HepG2 (cell line): ENCODE data around the gene RSPH1. TPM values are rescaled to one million over a fixed set of nuclear protein-coding genes. Genes with fewer than 3 reads are reported as not detected.

ENCODE experiments used
- ATAC-seq: fragments of 200-7000 bp; cut with Tn5 transposase; 3 replicates; pipeline ENCODE4 v1.9.1; 2020; ENCODE audit warnings: mild to moderate bottlenecking, moderate library complexity
- BruUV-seq: library from RNA; stranded (reverse); fragments of 400-500 nt; replicated peaks from 2 replicates; lab custom pipeline; 2021; lab: Mats Ljungman, UMichigan
- CTCF ChIA-PET: fragments of 300-600 bp; formaldehyde crosslinking; extraction: SDS; loops from one replicate; lab custom pipeline; 2021; ENCODE audit warnings: low total read pairs, inconsistent platforms, low intra/inter-chr PET ratio; lab: Yijun Ruan, JAX
- POLR2A ChIA-PET: fragments of 350-600 bp; sonication (Branson Sonifier 250); formaldehyde crosslinking; loops from one replicate; lab custom pipeline; 2020; ENCODE audit warnings: antibody characterized with exemption, inconsistent platforms; lab: Yijun Ruan, JAX
- DNase-seq: peaks from one replicate; pipeline ENCODE4 v3.0.0-alpha.2; 2015; ENCODE audit warnings: low spot score
- FAIRE-seq: peaks from 3 replicates; lab custom pipeline; 2011; peaks lifted over from hg19 to GRCh38; lab: Jason Lieb, UNC
- H2AFZ ChIP-seq: one replicate; pipeline ENCODE4 v1.6.1; 2011; ENCODE audit warnings: low read length, inconsistent platforms
- H3K27ac ChIP-seq: fragments of 300-600 bp; 3 replicates; pipeline ENCODE4 v1.8.0; 2011; ENCODE audit warnings: mixed run types, mild to moderate bottlenecking, mixed read lengths, low read length, inconsistent platforms; ENCODE audit not compliant: insufficient read depth; ENCODE audit errors: extremely low read length
- H3K27me3 ChIP-seq, 2 experiments: fragments of 200-600 bp in 1 of 2; 2 replicates in 1 of 2; 3 replicates in 1 of 2; pipeline versions ENCODE4 v1.6.0 to v1.8.0; 2011; ENCODE audit warnings: low read length in 2 of 2, mild to moderate bottlenecking in 2 of 2, moderate library complexity in 2 of 2, inconsistent platforms in 1 of 2; ENCODE audit not compliant: insufficient read depth in 2 of 2, control insufficient read depth in 1 of 2
- H3K36me3 ChIP-seq, 2 experiments: fragments of 200-600 bp in 1 of 2; replicated peaks in 1 of 2; 2 replicates in 1 of 2; 3 replicates in 1 of 2; pipeline versions ENCODE4 v1.5.1 to v1.8.0; 2011; ENCODE audit warnings: low read length in 2 of 2, inconsistent platforms in 1 of 2; ENCODE audit not compliant: insufficient read depth in 2 of 2, control insufficient read depth in 1 of 2
- H3K4me1 ChIP-seq: 2 replicates; pipeline ENCODE4 v1.5.1; 2012; ENCODE audit warnings: low read length, inconsistent platforms; ENCODE audit not compliant: insufficient read depth
- H3K4me2 ChIP-seq: 2 replicates; pipeline ENCODE4 v1.6.0; 2011; ENCODE audit warnings: low read depth, low read length, inconsistent platforms
- H3K4me3 ChIP-seq, 3 experiments: fragments of 200-600 bp in 1 of 3; sonication (generic), shearing (Covaris generic) in 1 of 3; replicated peaks in 1 of 3; 2 replicates each; pipeline ENCODE4 v1.5.1; 2011 to 2016; ENCODE audit warnings: low read length in 3 of 3, inconsistent platforms in 2 of 3, low read depth in 2 of 3, mild to moderate bottlenecking in 2 of 3, control low read depth in 1 of 3, mixed read lengths in 1 of 3; ENCODE audit not compliant: insufficient read depth in 1 of 3
- H3K79me2 ChIP-seq: one replicate; pipeline ENCODE4 v1.6.1; 2011; ENCODE audit warnings: low read length, inconsistent platforms; ENCODE audit not compliant: insufficient read depth
- H3K9ac ChIP-seq: 2 replicates; pipeline ENCODE4 v1.6.0; 2011; ENCODE audit warnings: mild to moderate bottlenecking, low read depth, low read length, inconsistent platforms; ENCODE audit not compliant: insufficient read depth
- H3K9me3 ChIP-seq: 2 replicates; pipeline ENCODE4 v1.5.1; 2012; ENCODE audit warnings: mild to moderate bottlenecking, low read length
- H4K20me1 ChIP-seq: 2 replicates; pipeline ENCODE4 v1.6.0; 2011; ENCODE audit warnings: inconsistent platforms, mild to moderate bottlenecking, low read length, moderate library complexity; ENCODE audit not compliant: insufficient read depth
- HINFP ChIP-seq: sonication (generic); formaldehyde crosslinking; IDR thresholded peaks from 2 replicates; pipeline ENCODE4 v1.4.0; 2020; ENCODE audit warnings: low read depth, mild to moderate bottlenecking, missing genetic modification reagents
- MXI1 ChIP-seq: IDR thresholded peaks from 3 replicates; pipeline ENCODE4 v1.6.1; 2012; ENCODE audit warnings: low read depth, low read length, inconsistent platforms, borderline replicate concordance
- PCBP1 ChIP-seq: fragments of 200-400 bp; formaldehyde crosslinking; IDR thresholded peaks from 2 replicates; pipeline ENCODE4 v1.6.1; 2017; ENCODE audit warnings: mild to moderate bottlenecking, low read depth, low read length, borderline replicate concordance
- RNF219 ChIP-seq: sonication (generic); formaldehyde crosslinking; IDR thresholded peaks from 2 replicates; pipeline ENCODE4 v1.5.0; 2020; ENCODE audit warnings: mild to moderate bottlenecking, missing genetic modification reagents
- ZKSCAN8 ChIP-seq: IDR thresholded peaks from 2 replicates; pipeline ENCODE4 v1.6.1; 2016; ENCODE audit warnings: borderline replicate concordance, missing genetic modification reagents, missing compliant biosample characterization
- ZNF782 ChIP-seq: sonication (generic); formaldehyde crosslinking; IDR thresholded peaks from 2 replicates; pipeline ENCODE4 v1.4.0; 2020; ENCODE audit warnings: missing genetic modification reagents, mild to moderate bottlenecking, borderline replicate concordance
- WGBS: methylation state at CpG from one replicate; pipeline ENCODE4 v1.1.6; 2017; ENCODE audit warnings: low lambda C conversion rate; 5-methylcytosine and 5-hydroxymethylcytosine counted together
- in situ Hi-C: cut with HindIII; loops from 2 replicates; pipeline ENCODE4 v1.10.0; 2017; ENCODE audit warnings: low pct_unique_long_range_greater_than_20kb; ENCODE audit not compliant: extremely low pct_ligation_motif_present
- intact Hi-C: fragments of 100-400 bp; cut with micrococcal nuclease; formaldehyde crosslinking; loops from one replicate; pipeline ENCODE4 v1.10.0; 2022; ENCODE audit not compliant: unreplicated experiment
- polyA plus RNA-seq, 8 experiments: library from polyadenylated mRNA; depleted of rRNA in 3 of 8; stranded (reverse) in 7 of 8; unstranded in 1 of 8; fragments of >200 nt; fragmentation: Illumina TruSeq in 4 of 8; extraction: Trizol in 4 of 8; gene quantifications; 2 replicates each; pipeline versions ENCODE4 v1.2.1 to v1.2.3, GENCODE V29; 2011 to 2016; ENCODE audit warnings: low read depth in 4 of 8, missing spikeins in 1 of 8, mixed read lengths in 1 of 8; ENCODE audit not compliant: insufficient read depth in 1 of 8
- total RNA-seq, 5 experiments: library from RNA; depleted of rRNA; stranded (reverse); fragments of >200 nt; fragmentation: Illumina TruSeq; extraction: Trizol; gene quantifications; 2 replicates each; pipeline ENCODE4 v1.2.3, GENCODE V29; 2016; ENCODE audit warnings: low read depth in 1 of 5
- TF ChIP-seq, protein P1 (sequence below): sonication (generic); formaldehyde crosslinking; IDR thresholded peaks from 2 replicates; pipeline ENCODE4 v1.5.1; 2020; ENCODE audit warnings: mild to moderate bottlenecking, missing genetic modification reagents, borderline replicate concordance
- TF ChIP-seq, protein P2 (sequence below): sonication (generic); formaldehyde crosslinking; IDR thresholded peaks from 2 replicates; pipeline ENCODE4 v1.5.0; 2020; ENCODE audit warnings: missing genetic modification reagents, mild to moderate bottlenecking, borderline replicate concordance

The RSPH1 gene
- total and polyA plus RNA-seq, 2 of the 13 experiments (the other 11 are each of a cell fraction or from before 2014, with no cell fraction given): not detected

GRCh38 chr21:42465803-42466127 is 30.3 kb downstream of the RSPH1 start (continued):
- TF ChIP-seq, protein P1, sequence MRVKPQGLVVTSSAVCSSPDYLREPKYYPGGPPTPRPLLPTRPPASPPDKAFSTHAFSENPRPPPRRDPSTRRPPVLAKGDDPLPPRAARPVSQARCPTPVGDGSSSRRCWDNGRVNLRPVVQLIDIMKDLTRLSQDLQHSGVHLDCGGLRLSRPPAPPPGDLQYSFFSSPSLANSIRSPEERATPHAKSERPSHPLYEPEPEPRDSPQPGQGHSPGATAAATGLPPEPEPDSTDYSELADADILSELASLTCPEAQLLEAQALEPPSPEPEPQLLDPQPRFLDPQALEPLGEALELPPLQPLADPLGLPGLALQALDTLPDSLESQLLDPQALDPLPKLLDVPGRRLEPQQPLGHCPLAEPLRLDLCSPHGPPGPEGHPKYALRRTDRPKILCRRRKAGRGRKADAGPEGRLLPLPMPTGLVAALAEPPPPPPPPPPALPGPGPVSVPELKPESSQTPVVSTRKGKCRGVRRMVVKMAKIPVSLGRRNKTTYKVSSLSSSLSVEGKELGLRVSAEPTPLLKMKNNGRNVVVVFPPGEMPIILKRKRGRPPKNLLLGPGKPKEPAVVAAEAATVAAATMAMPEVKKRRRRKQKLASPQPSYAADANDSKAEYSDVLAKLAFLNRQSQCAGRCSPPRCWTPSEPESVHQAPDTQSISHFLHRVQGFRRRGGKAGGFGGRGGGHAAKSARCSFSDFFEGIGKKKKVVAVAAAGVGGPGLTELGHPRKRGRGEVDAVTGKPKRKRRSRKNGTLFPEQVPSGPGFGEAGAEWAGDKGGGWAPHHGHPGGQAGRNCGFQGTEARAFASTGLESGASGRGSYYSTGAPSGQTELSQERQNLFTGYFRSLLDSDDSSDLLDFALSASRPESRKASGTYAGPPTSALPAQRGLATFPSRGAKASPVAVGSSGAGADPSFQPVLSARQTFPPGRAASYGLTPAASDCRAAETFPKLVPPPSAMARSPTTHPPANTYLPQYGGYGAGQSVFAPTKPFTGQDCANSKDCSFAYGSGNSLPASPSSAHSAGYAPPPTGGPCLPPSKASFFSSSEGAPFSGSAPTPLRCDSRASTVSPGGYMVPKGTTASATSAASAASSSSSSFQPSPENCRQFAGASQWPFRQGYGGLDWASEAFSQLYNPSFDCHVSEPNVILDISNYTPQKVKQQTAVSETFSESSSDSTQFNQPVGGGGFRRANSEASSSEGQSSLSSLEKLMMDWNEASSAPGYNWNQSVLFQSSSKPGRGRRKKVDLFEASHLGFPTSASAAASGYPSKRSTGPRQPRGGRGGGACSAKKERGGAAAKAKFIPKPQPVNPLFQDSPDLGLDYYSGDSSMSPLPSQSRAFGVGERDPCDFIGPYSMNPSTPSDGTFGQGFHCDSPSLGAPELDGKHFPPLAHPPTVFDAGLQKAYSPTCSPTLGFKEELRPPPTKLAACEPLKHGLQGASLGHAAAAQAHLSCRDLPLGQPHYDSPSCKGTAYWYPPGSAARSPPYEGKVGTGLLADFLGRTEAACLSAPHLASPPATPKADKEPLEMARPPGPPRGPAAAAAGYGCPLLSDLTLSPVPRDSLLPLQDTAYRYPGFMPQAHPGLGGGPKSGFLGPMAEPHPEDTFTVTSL (CRISPR knock-in tag): no peak
- no peak for TF ChIP-seq RNF219 (CRISPR knock-in tag)

GRCh38 chr21:42465008-42465802 is 30.8 kb downstream of the RSPH1 start:
- no peaks in the 10 kb centered on the region for H4K20me1 ChIP-seq
- no peak for DNase-seq
- no peak overlapping the region for H3K4me2 ChIP-seq
- H3K79me2 ChIP-seq: no peaks in the 10 kb centered on the region
- BruUV-seq: no TSS peak
- H3K4me1 ChIP-seq: peaks cover 16% of the 10 kb centered on the region
- ChIA-PET POLR2A (no interaction called here), CTCF (no interaction called here)
- FAIRE-seq: no peak
- in situ Hi-C loops: no loop called here
- H3K9ac ChIP-seq: no peak overlapping the region
- WGBS: 20% methylated on average over 8 of the region's 8 CpGs
- H3K36me3 ChIP-seq: no peaks in the 10 kb centered on the region
- no peak overlapping the region for H2AFZ ChIP-seq
- 0 out of 5 replicates have a peak, but pooled peaks cover 0 to 1% of the 10 kb centered on the region in 2 experiments for H3K27me3 ChIP-seq
- H3K4me3 ChIP-seq: no peak overlapping the region
- ATAC-seq: no peak
- intact Hi-C loops: no loop called here
- H3K9me3 ChIP-seq: no peaks in the 10 kb centered on the region
- no peak overlapping the region for H3K27ac ChIP-seq
- TF ChIP-seq, protein P2, sequence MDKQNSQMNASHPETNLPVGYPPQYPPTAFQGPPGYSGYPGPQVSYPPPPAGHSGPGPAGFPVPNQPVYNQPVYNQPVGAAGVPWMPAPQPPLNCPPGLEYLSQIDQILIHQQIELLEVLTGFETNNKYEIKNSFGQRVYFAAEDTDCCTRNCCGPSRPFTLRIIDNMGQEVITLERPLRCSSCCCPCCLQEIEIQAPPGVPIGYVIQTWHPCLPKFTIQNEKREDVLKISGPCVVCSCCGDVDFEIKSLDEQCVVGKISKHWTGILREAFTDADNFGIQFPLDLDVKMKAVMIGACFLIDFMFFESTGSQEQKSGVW (CRISPR knock-in tag): no peak
- TF ChIP-seq ZNF782 (CRISPR knock-in tag) (no peak), PCBP1 (no peak), ZKSCAN8 (CRISPR knock-in tag) (no peak), HINFP (CRISPR knock-in tag) (no peak), MXI1 (no peak)
